ENCODE results near the gene SPG7.

DNA sequence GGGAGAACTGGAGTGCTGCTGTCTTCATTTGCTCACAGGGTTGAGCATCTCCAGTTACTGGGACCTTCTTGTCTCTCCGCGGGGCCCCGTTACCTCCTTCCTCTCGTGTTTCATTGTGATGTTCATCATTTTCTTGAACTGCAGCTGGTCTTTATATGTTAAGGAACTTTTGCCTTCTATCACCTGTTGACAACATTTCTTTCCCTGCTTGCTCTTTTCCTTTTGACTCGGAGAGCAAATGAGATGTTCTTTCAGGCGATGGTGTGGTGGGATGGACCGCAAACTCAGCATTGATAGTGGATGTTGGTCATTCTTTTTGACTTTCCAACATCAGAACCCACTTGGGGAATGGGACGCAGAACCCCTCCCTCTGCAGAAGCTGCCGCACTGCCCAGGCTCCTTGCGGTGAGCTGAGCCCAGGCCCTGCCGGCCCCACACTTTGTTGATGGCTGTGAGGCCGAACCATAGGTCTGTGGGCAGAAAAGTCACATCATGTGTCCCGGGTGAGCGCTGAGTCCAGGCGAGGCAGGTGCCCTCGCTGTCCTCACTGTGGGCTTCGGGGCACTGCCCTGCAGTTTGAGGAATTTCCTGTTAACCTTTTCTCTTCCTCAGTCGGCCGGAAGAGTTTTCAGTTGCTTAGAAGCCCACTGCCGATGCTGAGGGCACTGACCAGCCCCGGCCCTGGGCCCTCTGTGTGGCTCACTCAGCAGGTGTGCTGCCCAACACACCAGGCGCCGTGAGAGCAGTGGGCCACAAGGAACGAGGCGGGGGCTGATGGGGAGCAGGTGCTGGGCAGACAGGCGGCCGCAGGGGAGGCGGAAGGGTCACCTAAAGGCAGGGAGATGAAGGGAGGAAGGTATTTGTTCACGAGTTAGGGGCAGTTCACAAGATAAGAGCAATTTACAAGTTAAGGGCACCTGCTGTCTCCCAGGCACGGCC lies 59.7 kb downstream of the SPG7 start:
- TF ChIP-seq, protein P1, sequence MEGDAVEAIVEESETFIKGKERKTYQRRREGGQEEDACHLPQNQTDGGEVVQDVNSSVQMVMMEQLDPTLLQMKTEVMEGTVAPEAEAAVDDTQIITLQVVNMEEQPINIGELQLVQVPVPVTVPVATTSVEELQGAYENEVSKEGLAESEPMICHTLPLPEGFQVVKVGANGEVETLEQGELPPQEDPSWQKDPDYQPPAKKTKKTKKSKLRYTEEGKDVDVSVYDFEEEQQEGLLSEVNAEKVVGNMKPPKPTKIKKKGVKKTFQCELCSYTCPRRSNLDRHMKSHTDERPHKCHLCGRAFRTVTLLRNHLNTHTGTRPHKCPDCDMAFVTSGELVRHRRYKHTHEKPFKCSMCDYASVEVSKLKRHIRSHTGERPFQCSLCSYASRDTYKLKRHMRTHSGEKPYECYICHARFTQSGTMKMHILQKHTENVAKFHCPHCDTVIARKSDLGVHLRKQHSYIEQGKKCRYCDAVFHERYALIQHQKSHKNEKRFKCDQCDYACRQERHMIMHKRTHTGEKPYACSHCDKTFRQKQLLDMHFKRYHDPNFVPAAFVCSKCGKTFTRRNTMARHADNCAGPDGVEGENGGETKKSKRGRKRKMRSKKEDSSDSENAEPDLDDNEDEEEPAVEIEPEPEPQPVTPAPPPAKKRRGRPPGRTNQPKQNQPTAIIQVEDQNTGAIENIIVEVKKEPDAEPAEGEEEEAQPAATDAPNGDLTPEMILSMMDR (conservative IDR thresholded peaks at IDR 0.05 in 1 of 2, IDR thresholded peaks at IDR 0.05 in 1 of 2; ENCODE audit: low read depth in 1 of 2, low read length in 2 of 2) = no peak
- no peak for TF ChIP-seq EZH2 (IDR thresholded peaks at IDR 0.05; ENCODE audit: low read length, missing control alignments)
